Lower lobe of right lung (tissue), 2 donors: ENCODE measurements around the gene ASIC2. TPM values are rescaled to one million over a fixed set of nuclear protein-coding genes. Genes with fewer than 3 reads are reported as not detected.

Experiments
- ATAC-seq, 2 donors: fragments of 200-7000 bp; cut with Tn5 transposase; one replicate each; pipeline ENCODE4 v1.9.1; 2020 to 2022; ENCODE audit warnings: mild to moderate bottlenecking in 2 of 2, moderate library complexity in 2 of 2
- DNase-seq: peaks from one replicate; pipeline ENCODE4 v3.0.0-alpha.2; 2020
- H3K27ac ChIP-seq: fragments of 200-600 bp; one replicate; pipeline ENCODE4 v1.8.0; 2022
- H3K27me3 ChIP-seq: fragments of 200-600 bp; one replicate; pipeline ENCODE4 v1.8.0; 2022; ENCODE audit warnings: low read depth
- H3K36me3 ChIP-seq: fragments of 200-600 bp; one replicate; pipeline ENCODE4 v1.8.0; 2022; ENCODE audit warnings: mild to moderate bottlenecking
- H3K4me1 ChIP-seq: fragments of 200-600 bp; one replicate; pipeline ENCODE4 v1.8.0; 2022
- H3K4me3 ChIP-seq: fragments of 200-600 bp; one replicate; pipeline ENCODE4 v1.8.0; 2022; ENCODE audit warnings: mild to moderate bottlenecking
- H3K9me3 ChIP-seq: fragments of 200-600 bp; one replicate; pipeline ENCODE4 v1.8.0; 2022
- intact Hi-C: fragments of 100-400 bp; cut with DNase I; formaldehyde crosslinking; loops from one replicate; pipeline ENCODE4 v1.11.0; 2022
- total RNA-seq: library from RNA; stranded (reverse); fragmentation: NEBNext Ultra II Directional; extraction: Animal tissue kit (Norgen Biotek cat#: 25700); gene quantifications from one replicate; pipeline ENCODE4 v1.2.1, GENCODE V29; 2021
- TF ChIP-seq, protein P1 (sequence below): fragments of 200-600 bp; IDR thresholded peaks from one replicate; pipeline ENCODE4 v1.8.0; 2022; ENCODE audit warnings: antibody characterized with exemption, mild to moderate bottlenecking
- donor health status: DM: no; HTN: yes; CAD: no; lungs with severe emphysema.

ASIC2 gene
- total RNA-seq, 1 donor from 2014 or later: not detected

DNA sequence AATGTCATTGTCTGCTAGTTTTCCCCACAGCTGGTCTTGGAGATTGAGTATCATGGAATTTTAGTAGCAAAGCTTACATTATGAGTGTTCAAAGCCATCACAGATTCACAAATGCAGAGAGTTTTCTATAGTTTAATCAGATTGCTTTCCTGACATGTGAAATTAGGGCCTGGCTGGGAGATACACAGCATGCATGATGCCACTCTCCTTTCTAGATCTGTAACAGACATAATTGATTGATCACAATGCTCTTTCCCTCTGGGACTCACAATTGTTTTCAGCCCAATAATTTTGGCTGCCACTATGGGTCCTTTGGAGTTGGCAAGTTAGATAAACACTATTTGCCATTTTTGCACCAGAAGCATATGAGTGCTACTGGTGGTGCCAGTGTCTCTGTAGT, 168.9 kb downstream of the ASIC2 start:
- H3K27me3 ChIP-seq: no peaks in the 10 kb centered on the region
- no peak overlapping the region for H3K4me3 ChIP-seq
- TF ChIP-seq, protein P1, sequence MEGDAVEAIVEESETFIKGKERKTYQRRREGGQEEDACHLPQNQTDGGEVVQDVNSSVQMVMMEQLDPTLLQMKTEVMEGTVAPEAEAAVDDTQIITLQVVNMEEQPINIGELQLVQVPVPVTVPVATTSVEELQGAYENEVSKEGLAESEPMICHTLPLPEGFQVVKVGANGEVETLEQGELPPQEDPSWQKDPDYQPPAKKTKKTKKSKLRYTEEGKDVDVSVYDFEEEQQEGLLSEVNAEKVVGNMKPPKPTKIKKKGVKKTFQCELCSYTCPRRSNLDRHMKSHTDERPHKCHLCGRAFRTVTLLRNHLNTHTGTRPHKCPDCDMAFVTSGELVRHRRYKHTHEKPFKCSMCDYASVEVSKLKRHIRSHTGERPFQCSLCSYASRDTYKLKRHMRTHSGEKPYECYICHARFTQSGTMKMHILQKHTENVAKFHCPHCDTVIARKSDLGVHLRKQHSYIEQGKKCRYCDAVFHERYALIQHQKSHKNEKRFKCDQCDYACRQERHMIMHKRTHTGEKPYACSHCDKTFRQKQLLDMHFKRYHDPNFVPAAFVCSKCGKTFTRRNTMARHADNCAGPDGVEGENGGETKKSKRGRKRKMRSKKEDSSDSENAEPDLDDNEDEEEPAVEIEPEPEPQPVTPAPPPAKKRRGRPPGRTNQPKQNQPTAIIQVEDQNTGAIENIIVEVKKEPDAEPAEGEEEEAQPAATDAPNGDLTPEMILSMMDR: no peak
- H3K9me3 ChIP-seq: no peaks in the 10 kb centered on the region
- ATAC-seq: no peak
- no peak for DNase-seq
- intact Hi-C loops: no loop called here
- no peaks in the 10 kb centered on the region for H3K36me3 ChIP-seq
- no peaks in the 10 kb centered on the region for H3K4me1 ChIP-seq
- H3K27ac ChIP-seq: no peak overlapping the region

DNA sequence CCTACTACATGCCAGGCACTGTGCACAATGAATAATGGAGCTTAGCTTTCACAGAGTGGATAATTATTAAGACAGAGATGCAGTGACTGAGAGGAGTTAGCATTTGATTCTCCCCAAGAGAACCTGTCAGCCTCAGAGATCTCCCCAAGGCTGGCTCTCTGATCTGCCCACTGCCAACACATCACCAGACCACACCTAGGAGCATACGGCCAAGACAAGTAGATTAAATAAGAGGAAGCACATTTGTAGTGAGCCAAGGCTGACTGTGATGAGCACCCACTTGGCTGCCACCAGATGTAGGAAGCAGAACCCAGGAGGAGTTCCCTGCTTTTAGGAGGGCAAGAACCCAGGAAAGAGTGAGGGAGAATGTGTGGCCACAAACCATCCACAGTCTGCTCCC, 171.3 kb downstream of the ASIC2 start:
- H3K36me3 ChIP-seq: no peaks in the 10 kb centered on the region
- H3K4me3 ChIP-seq: no peak overlapping the region
- TF ChIP-seq, protein P1: no peak
- intact Hi-C loops: no loop called here
- no peak for ATAC-seq
- H3K9me3 ChIP-seq: no peaks in the 10 kb centered on the region
- DNase-seq: no peak
- no peaks in the 10 kb centered on the region for H3K4me1 ChIP-seq
- H3K27me3 ChIP-seq: peaks cover 4% of the 10 kb centered on the region
- no peak overlapping the region for H3K27ac ChIP-seq

DNA sequence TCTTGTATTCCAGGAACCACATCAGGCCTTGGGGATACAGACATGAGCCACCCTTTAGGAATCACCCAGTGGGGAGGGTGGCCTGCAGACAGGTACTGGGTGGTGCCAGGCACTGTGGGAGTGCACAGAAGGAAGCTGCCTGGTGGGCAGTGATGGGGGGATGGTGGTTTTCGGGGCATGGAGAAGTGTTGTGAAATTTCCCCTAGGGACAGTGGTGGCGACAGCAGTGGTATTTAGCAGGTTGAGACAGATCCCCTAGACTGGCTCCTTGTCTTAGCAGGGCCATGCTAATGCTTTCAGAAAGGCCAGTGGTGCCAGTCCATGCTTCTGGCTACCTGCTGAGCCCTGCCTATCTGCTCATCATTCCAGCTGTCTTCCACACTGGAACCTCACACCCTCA, 171.8 kb downstream of the ASIC2 start:
- Histone ChIP-seq H3K36me3 (no peaks in the 10 kb centered on the region), H3K4me3 (no peak overlapping the region), H3K27me3 (peaks cover 4% of the 10 kb centered on the region), H3K9me3 (no peaks in the 10 kb centered on the region), H3K27ac (no peak overlapping the region), H3K4me1 (no peaks in the 10 kb centered on the region)
- DNase-seq: no peak
- no peak for ATAC-seq
- TF ChIP-seq, protein P1: no peak
- intact Hi-C loops: no loop called here

DNA sequence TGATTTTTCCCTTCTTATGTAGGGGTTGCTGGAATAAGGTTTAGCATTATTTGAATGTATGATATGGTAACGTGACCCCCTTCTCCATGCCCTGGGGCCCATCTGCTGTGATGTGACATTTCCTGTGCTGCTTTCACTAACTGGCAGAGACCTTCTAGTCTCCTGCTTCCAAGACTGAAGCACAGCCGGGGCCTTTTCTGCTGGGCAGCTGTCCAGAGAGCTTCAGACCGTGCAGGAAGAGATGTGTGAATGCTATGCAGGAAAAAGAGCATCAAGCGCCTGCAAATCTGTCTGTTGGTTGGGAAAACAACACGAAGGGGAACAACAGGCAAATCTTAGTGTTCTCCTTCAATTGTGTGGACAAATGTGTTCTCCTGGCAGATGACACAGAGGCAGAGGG, 173.0 kb downstream of the ASIC2 start:
- intact Hi-C loops: no loop called here
- TF ChIP-seq, protein P1: no peak
- ATAC-seq: no peak
- Histone ChIP-seq H3K4me1 (no peaks in the 10 kb centered on the region), H3K27ac (no peak overlapping the region), H3K4me3 (no peak overlapping the region), H3K36me3 (no peaks in the 10 kb centered on the region), H3K9me3 (no peaks in the 10 kb centered on the region), H3K27me3 (peaks cover 4% of the 10 kb centered on the region)
- no peak for DNase-seq

DNA sequence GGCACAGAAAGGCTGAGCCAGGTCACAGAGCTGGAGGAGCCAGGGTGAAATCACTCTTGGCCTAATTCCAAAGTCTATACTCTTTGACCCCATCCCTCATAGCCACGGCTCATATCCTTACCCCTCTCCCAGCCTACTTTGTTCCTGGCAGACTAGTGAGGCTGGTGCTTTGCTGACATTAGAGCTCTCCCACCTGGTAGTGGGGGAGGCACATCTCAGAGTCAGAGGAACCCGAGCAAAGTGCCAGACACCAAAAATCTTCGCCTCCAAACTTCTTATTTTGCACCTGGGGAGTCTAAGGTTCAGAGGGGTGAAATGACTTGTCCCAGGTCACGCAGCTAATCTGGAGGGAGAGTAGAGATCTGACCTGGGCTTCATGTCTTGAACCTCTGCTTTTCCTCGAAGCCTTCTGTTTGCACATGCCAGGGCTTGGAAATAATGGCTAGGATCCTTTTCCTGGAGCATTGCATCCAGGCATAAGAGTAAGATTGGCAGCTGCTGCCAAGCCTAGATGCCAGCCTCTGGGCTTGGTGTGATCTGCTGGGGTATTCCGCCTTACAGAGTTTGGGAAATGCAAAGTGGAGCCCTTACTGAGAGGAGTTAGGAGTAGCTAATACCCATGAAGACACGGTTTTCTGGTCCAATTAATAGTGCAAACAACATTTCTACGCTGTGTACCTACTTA, 174.6 kb downstream of the ASIC2 start:
- no peaks in the 10 kb centered on the region for H3K4me1 ChIP-seq
- H3K27ac ChIP-seq: no peak overlapping the region
- no peaks in the 10 kb centered on the region for H3K36me3 ChIP-seq
- intact Hi-C loops: no loop called here
- TF ChIP-seq, protein P1: no peak
- H3K27me3 ChIP-seq: peaks cover 8% of the 10 kb centered on the region
- no peak overlapping the region for H3K4me3 ChIP-seq
- no peaks in the 10 kb centered on the region for H3K9me3 ChIP-seq
- ATAC-seq (no peak), DNase-seq (no peak)
